ENCODE data around the gene PANX2. TPM values are rescaled to one million over a fixed set of nuclear protein-coding genes. Genes with fewer than 3 reads are reported as not detected.

The PANX2 gene
- total RNA-seq, 1 donor: under 0.01 TPM

DNA sequence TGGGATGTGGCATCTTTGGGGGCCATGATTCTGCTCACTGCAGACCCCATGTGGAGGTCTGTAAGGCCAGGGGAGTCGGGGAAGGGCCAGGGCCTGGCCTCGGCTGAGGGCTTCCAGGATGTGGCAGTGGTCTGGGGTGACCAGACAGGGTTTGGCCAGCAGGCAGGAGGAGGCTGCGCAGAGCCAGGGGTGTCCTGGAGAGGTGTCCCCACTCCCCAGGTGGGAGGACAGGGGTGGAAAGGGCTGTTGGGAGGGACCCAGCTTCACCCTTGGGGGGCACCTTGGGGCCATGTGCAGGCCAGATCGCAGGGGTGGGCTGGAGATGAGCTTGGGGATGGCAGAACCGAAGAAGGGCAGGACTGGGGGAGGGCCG, 3.4 kb downstream of the PANX2 start:
- H4K20me1 ChIP-seq (ENCODE audit: insufficient read depth, low read length): no peaks in the 10 kb centered on the region
- peaks cover 10% of the 10 kb centered on the region for H3K27me3 ChIP-seq (ENCODE audit: insufficient read depth, low read length)
- no peak overlapping the region for H3K27ac ChIP-seq (ENCODE audit: low read depth, low read length)
- H3K9me3 ChIP-seq (ENCODE audit: low read depth, low read length): no peaks in the 10 kb centered on the region
- no peaks in the 10 kb centered on the region for H3K79me2 ChIP-seq (ENCODE audit: insufficient read depth, low read length)
- no peak overlapping the region for H2AFZ ChIP-seq (ENCODE audit: low read length)
- DNase-seq (ENCODE audit: insufficient read length, low spot score, missing footprints): no peak
- no peak overlapping the region for H3K4me3 ChIP-seq (ENCODE audit: insufficient read depth, low read length)
- H3K36me3 ChIP-seq (ENCODE audit: insufficient read depth, low read length): no peaks in the 10 kb centered on the region
- H3K4me1 ChIP-seq (ENCODE audit: insufficient read depth, low read length): no peaks in the 10 kb centered on the region
- TF ChIP-seq, protein P1, sequence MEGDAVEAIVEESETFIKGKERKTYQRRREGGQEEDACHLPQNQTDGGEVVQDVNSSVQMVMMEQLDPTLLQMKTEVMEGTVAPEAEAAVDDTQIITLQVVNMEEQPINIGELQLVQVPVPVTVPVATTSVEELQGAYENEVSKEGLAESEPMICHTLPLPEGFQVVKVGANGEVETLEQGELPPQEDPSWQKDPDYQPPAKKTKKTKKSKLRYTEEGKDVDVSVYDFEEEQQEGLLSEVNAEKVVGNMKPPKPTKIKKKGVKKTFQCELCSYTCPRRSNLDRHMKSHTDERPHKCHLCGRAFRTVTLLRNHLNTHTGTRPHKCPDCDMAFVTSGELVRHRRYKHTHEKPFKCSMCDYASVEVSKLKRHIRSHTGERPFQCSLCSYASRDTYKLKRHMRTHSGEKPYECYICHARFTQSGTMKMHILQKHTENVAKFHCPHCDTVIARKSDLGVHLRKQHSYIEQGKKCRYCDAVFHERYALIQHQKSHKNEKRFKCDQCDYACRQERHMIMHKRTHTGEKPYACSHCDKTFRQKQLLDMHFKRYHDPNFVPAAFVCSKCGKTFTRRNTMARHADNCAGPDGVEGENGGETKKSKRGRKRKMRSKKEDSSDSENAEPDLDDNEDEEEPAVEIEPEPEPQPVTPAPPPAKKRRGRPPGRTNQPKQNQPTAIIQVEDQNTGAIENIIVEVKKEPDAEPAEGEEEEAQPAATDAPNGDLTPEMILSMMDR (IDR thresholded peaks at IDR 0.05; ENCODE audit: extremely low read depth, low read depth, low read length): no peak
- H3K4me2 ChIP-seq (ENCODE audit: insufficient read depth, low read length): no peak overlapping the region

DNA sequence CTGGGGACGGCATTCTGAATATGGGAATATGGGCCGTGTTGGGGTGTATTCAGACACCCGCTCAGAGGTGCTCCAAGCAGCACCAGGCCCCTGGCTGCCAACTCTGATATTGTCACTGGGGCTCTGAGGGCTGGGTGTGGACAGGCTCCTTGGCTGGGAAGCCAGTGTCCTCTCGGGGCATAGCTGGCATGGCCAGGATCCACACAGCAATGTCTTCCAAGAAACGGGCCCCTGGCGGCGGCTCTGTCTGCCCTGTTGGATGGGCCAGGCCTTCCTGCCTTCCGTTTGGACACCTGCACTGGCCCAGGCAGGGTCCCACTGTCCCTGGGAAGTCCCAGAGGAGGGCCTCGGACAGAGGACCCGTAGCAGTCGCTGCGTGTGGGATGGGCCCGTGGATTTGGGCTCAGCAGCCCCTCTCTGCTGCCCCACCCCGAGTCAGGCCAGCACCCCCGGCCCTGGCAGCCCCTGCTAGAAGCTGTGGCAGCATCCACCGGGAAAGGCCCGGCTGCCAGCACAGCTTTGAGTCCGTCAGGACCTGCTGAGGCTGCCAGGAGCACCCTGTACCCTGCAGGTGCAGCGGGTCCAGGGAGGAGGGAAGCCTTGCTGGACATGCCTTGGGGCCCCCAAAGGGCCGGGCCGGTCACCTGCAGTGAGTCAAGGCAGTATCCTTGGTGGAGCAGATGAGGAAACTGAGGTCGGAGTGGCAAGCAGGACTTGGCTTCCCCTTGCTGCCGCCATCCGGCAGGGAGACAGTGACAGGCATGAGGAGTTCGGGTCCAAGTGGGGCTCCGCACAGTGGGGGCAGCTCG, 4.1 kb downstream of the PANX2 start:
- H3K27ac ChIP-seq (ENCODE audit: low read depth, low read length): no peak overlapping the region
- no peak overlapping the region for H2AFZ ChIP-seq (ENCODE audit: low read length)
- peaks cover 5% of the 10 kb centered on the region for H3K27me3 ChIP-seq (ENCODE audit: insufficient read depth, low read length)
- no peak overlapping the region for H3K4me2 ChIP-seq (ENCODE audit: insufficient read depth, low read length)
- no peaks in the 10 kb centered on the region for H3K36me3 ChIP-seq (ENCODE audit: insufficient read depth, low read length)
- no peaks in the 10 kb centered on the region for H4K20me1 ChIP-seq (ENCODE audit: insufficient read depth, low read length)
- TF ChIP-seq, protein P1 (IDR thresholded peaks at IDR 0.05; ENCODE audit: extremely low read depth, low read depth, low read length): no peak
- H3K9me3 ChIP-seq (ENCODE audit: low read depth, low read length): no peaks in the 10 kb centered on the region
- H3K79me2 ChIP-seq (ENCODE audit: insufficient read depth, low read length): no peaks in the 10 kb centered on the region
- no peak overlapping the region for H3K4me3 ChIP-seq (ENCODE audit: insufficient read depth, low read length)
- DNase-seq (ENCODE audit: insufficient read length, low spot score, missing footprints): peak; percentile 82
- no peaks in the 10 kb centered on the region for H3K4me1 ChIP-seq (ENCODE audit: insufficient read depth, low read length)

DNA sequence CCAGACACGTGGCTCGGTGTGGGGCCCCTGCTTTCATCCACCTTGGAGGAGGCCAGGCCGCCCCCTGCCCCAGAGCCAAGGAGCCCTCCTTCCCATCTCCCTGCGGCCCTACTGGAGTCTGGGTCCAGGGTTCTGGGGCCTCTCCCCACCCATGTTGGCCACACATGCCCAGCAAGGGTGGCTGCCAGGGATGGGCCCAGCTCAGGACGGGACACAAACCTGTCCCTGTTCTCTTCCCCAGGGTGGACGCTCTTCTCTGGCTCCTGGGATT, 4.6 kb downstream of the PANX2 start:
- Histone ChIP-seq H4K20me1 (ENCODE audit: insufficient read depth, low read length) (no peaks in the 10 kb centered on the region), H3K4me1 (ENCODE audit: insufficient read depth, low read length) (no peaks in the 10 kb centered on the region), H3K27me3 (ENCODE audit: insufficient read depth, low read length) (peaks cover 5% of the 10 kb centered on the region), H3K36me3 (ENCODE audit: insufficient read depth, low read length) (no peaks in the 10 kb centered on the region), H3K79me2 (ENCODE audit: insufficient read depth, low read length) (no peaks in the 10 kb centered on the region), H3K9me3 (ENCODE audit: low read depth, low read length) (no peaks in the 10 kb centered on the region), H3K27ac (ENCODE audit: low read depth, low read length) (no peak overlapping the region), H3K4me2 (ENCODE audit: insufficient read depth, low read length) (no peak overlapping the region), H3K4me3 (ENCODE audit: insufficient read depth, low read length) (no peak overlapping the region), H2AFZ (ENCODE audit: low read length) (no peak overlapping the region)
- no peak for DNase-seq (ENCODE audit: insufficient read length, low spot score, missing footprints)
- TF ChIP-seq, protein P1 (IDR thresholded peaks at IDR 0.05; ENCODE audit: extremely low read depth, low read depth, low read length): no peak

DNA sequence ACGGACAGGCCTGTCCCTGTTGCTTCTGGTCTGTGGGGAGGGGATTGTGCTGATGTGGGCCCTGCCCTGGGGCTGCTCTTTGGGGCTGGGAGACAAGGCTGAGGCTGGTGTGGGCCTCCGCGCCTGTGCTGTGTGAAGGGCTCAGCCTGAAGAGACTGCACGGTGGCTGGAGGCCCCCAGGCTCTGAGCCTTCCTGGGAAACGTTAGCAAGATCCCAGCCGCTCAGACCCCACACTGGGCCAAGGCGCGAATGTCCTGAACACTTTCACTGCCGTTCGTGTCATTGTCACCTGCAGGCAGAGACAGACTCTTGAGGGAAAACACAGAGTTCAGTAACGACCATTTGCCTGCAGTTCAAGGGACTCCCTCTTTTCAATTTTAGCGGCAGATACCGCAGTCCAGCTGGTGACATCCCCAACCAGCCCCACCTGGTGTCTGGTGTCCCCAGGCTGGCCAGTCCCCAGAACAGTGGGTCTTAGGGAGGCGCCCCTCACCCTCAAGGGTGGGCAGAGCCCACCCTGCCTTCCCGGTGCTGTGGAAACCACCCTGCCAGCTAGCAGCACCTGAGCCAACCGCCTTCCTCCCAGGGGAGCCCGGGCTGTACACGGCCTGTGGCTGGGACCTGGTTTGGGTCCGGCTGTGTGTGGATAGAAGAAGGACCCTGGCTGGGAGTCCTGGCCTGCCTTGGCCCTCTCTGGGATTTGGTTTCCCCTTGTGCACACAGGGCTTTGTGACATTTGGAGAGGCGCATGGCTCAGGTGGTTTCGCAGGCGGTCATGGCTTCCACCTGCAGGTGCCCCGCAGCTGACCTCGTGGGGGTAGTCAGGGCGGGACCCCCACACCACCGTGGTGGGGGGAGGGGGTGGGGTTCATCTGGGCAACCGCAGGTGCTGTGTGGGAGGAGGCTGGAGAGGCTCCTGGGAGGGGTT, 5.7 kb downstream of the PANX2 start:
- no peak for DNase-seq (ENCODE audit: insufficient read length, low spot score, missing footprints)
- Histone ChIP-seq H3K36me3 (ENCODE audit: insufficient read depth, low read length) (no peaks in the 10 kb centered on the region), H3K4me3 (ENCODE audit: insufficient read depth, low read length) (no peak overlapping the region), H3K79me2 (ENCODE audit: insufficient read depth, low read length) (no peaks in the 10 kb centered on the region), H3K4me1 (ENCODE audit: insufficient read depth, low read length) (no peaks in the 10 kb centered on the region), H3K27me3 (ENCODE audit: insufficient read depth, low read length) (peaks cover 1% of the 10 kb centered on the region), H3K9me3 (ENCODE audit: low read depth, low read length) (no peaks in the 10 kb centered on the region), H3K4me2 (ENCODE audit: insufficient read depth, low read length) (no peak overlapping the region), H4K20me1 (ENCODE audit: insufficient read depth, low read length) (no peaks in the 10 kb centered on the region), H3K27ac (ENCODE audit: low read depth, low read length) (no peak overlapping the region), H2AFZ (ENCODE audit: low read length) (no peak overlapping the region)
- TF ChIP-seq, protein P1 (IDR thresholded peaks at IDR 0.05; ENCODE audit: extremely low read depth, low read depth, low read length): no peak
